Stimulated activated naive CD8-positive, alpha-beta T cell treated with anti-CD3 and anti-CD28 coated beads, Interleukin-15, amount 100 ng/mL, for 72 hours (primary cell): Measurements from ENCODE around the gene GRM2.
A peak's percentile ranks its signal among the peaks of the same experiment; 100 is the strongest.
"Not testable (repeated sequence)": the region's sequence is repeated elsewhere in the genome, so short reads cannot be mapped to it uniquely, and the experiment has no call there.

Experiments
- ATAC-seq: fragments of 150-1000 bp; cut with Tn5 transposase; 2 replicates; pipeline ENCODE4 v1.10.0; 2021; ENCODE audit warnings: mild to moderate bottlenecking, moderate library complexity
- DNase-seq, 2 donors: peaks; one replicate each; pipeline ENCODE4 v3.0.0; 2021 to 2022
- H3K27ac Mint-ChIP-seq, 2 donors: one replicate each; pipeline ENCODE4 v1.8.0; 2022; ENCODE audit warnings: mild to moderate bottlenecking in 2 of 2, mixed read lengths in 2 of 2, moderate library complexity in 2 of 2
- H3K27me3 Mint-ChIP-seq: one replicate; pipeline ENCODE4 v1.8.0; 2022; ENCODE audit warnings: mixed read lengths
- H3K4me1 Mint-ChIP-seq: one replicate; pipeline ENCODE4 v1.8.0; 2022; ENCODE audit warnings: mild to moderate bottlenecking, mixed read lengths
- H3K4me3 Mint-ChIP-seq, 2 donors: one replicate each; pipeline ENCODE4 v1.8.0; 2022; ENCODE audit warnings: mild to moderate bottlenecking in 2 of 2, mixed read lengths in 2 of 2, moderate library complexity in 1 of 2
- H3K9me3 Mint-ChIP-seq, 2 donors: one replicate each; pipeline ENCODE4 v1.8.0; 2022; ENCODE audit warnings: mixed read lengths in 2 of 2

The GRM2 gene

DNA sequence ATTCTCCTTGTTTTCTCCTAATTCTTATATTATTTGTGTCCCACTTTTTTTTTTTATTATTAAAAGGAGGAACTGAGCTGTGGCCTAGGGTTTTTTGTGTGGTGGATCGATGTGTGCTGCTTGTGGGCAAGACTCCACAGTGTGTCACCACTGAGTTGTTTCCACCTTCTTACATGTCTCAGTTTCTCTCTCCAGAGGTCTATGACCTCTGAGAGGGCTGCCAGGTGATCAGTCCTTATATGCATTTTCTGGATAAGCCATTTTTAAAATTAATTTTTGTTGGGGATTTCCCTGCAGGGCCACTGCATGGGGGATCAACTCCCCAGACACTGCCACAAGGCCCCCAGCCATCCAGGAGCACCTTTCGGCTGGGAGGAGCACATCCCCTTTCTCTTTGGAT, 44.4 kb downstream of the GRM2 start:
- Mint-ChIP-seq H3K9me3 (peaks cover 12 to 13% of the 10 kb centered on the region in 2 donors), H3K4me3 (peak overlapping the region in 1 of 2 donors; percentile 21), H3K27ac (peak overlapping the region; percentile 23 to 54), H3K4me1 (peaks cover 57% of the 10 kb centered on the region), H3K27me3 (peaks cover 9% of the 10 kb centered on the region)
- DNase-seq (peak in 1 of 2 donors; percentile 16), ATAC-seq (peak; percentile 81)

DNA sequence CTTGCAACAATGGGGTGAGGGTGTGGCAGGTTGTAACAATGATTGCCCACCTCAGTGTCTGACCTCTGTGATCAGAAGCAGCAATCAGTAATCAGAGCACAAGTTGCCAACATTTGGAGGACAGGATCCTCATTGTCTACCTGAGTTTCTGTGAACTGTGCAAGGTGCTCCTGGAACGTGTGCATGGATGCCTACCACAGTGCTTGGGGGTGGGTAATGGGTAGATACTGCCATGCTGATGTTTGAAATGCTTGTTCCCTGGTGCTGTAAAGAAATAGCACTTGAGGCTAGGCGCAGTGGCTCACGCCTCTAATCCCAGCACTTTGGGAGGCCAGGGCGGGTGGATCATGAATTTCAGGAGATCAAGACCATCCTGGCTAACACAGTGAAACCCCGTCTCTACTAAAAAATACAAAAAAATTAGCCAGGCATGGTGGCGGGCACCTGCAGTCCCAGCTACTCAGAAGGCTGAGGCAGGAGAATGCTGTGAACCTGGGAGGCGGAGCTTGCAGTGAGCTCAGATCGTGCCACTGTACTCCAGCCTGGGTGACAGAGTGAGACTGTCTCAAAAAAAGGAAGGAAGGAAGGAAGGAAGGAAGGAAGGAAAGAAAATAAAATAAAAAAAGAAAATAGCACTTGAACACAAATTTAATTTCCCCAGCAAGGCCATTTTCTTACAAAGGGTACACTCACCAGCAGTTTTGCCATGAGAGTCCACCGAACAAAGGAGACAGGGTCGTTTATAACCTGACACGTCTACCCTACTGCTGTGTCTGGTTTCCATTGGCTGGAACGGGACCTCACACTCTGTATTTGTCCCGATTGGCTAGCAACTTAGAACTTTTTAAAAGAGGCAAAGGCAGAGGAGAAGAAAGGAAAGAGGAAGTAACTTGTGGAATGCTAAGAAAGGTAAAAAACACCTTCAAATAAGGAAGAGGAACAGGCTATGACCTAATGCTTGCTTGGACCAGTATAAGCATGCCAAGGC, 47.2 kb downstream of the GRM2 start:
- not testable (repeated sequence) for DNase-seq, H3K27ac Mint-ChIP-seq, ATAC-seq, H3K4me3 Mint-ChIP-seq
- H3K9me3 Mint-ChIP-seq: peaks cover 15 to 21% of the 10 kb centered on the region in 2 donors
- peaks cover 28% of the 10 kb centered on the region for H3K27me3 Mint-ChIP-seq
- H3K4me1 Mint-ChIP-seq: peaks cover 37% of the 10 kb centered on the region

DNA sequence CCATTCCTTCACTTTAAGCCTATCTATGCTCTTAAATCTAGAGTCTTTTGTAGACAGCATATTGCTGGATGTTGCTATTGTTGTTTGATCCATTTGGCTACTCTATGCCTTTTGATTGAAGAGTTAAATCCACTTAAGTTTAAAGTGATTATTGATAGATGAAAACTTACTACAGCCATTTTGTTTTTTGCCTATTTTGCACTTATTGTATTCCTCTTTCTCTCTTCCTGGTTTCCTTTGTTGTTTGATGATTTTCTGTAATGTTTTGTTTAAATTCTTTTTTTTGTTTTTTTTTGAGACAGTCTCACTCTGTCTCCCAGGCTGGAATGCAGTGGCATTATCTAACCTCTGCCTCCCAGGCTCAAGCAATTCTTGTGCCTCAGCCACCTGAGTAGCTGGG, 52.3 kb downstream of the GRM2 start:
- Mint-ChIP-seq H3K9me3 (peaks cover 32 to 44% of the 10 kb centered on the region in 2 donors), H3K4me1 (peaks cover 5% of the 10 kb centered on the region), H3K27me3 (peaks cover 23% of the 10 kb centered on the region), H3K4me3 (no peak overlapping the region), H3K27ac (no peak overlapping the region)
- DNase-seq: no peak
- ATAC-seq: no peak
